Adrenal gland (tissue), 12 donors: ENCODE data around the gene TP53I11. TPM values are rescaled to one million over a fixed set of nuclear protein-coding genes. Genes with fewer than 3 reads are reported as not detected.

Experiments used
- DNase-seq, 7 donors: peaks; one replicate each; pipeline ENCODE4 v3.0.0-alpha.2; 2019 to 2020
- H3K27ac ChIP-seq, 5 donors: fragments of 200-600 bp; sonication (generic) in 4 of 5; 1 replicate in 3 of 5; 2 replicates in 2 of 5; pipeline versions ENCODE4 v1.5.1 to v1.8.0; 2016 to 2020; ENCODE audit warnings: mild to moderate bottlenecking in 1 of 5
- H3K27me3 ChIP-seq: fragments of 200-600 bp; 2 replicates; pipeline ENCODE4 v1.8.0; 2021
- H3K36me3 ChIP-seq, 2 donors: fragments of 200-600 bp; replicated peaks in 1 of 2; 1 replicate in 1 of 2; 2 replicates in 1 of 2; pipeline versions ENCODE4 v1.5.1 to v1.8.0; 2018 to 2022
- H3K4me1 ChIP-seq, 2 donors: fragments of 200-600 bp; replicated peaks in 1 of 2; 1 replicate in 1 of 2; 2 replicates in 1 of 2; pipeline versions ENCODE4 v1.5.1 to v1.8.0; 2018 to 2021
- H3K4me3 ChIP-seq, 4 donors: fragments of 200-600 bp; sonication (generic) in 3 of 4; one replicate each; pipeline ENCODE4 v1.5.1; 2016 to 2018
- H3K9me3 ChIP-seq, 3 donors: fragments of 200-600 bp; sonication (generic) in 1 of 3; replicated peaks in 1 of 3; 1 replicate in 2 of 3; 2 replicates in 1 of 3; pipeline versions ENCODE4 v1.5.1 to v1.8.0; 2016 to 2021
- POLR2A ChIP-seq, 2 donors: fragments of 450-650 bp; IDR thresholded peaks; one replicate each; pipeline ENCODE4 v1.6.1; 2017; ENCODE audit warnings: antibody characterized with exemption in 2 of 2, mild to moderate bottlenecking in 2 of 2, moderate library complexity in 1 of 2
- WGBS, 4 donors: extraction: QIAGEN DNeasy Blood & Tissue Kit in 2 of 4; methylation state at CpG; one replicate each; pipeline versions ENCODE4 v1.1.5 to v1.1.7; 2013 to 2017; 5-methylcytosine and 5-hydroxymethylcytosine counted together
- intact Hi-C, 2 donors: fragments of 100-400 bp; cut with DNase I; formaldehyde crosslinking; loops; one replicate each; pipeline versions ENCODE4 v1.14.1 to v1.15.0; 2022 to 2023
- polyA plus RNA-seq, 3 donors: library from polyadenylated mRNA; stranded (reverse); fragments of 200-250 nt in 2 of 3; fragments of 350-450 nt in 1 of 3; fragmentation: Illumina TruSeq in 1 of 3; extraction: RNeasy Lipid Tissue Mini Kit (QIAGEN cat#74804) in 1 of 3; gene quantifications; one replicate each; pipeline ENCODE4 v1.2.3, GENCODE V29; 2013 to 2014
- total RNA-seq, 9 donors: library from RNA; depleted of rRNA in 4 of 9; stranded (reverse); fragments of >200 nt in 4 of 9; fragments of 120-200 nt in 1 of 9; fragmentation: NEBNext Ultra II Directional in 1 of 9; extraction: Animal tissue kit (Norgen Biotek cat#: 25700) in 1 of 9; gene quantifications; one replicate each; pipeline versions ENCODE4 v1.1.0 to v1.2.4, GENCODE V29; 2013 to 2023
- TF ChIP-seq, protein P1 (sequence below), 6 experiments: fragments of 450-650 bp in 4 of 6; fragments of 200-600 bp in 2 of 6; sonication (generic) in 1 of 6; IDR thresholded peaks; 1 replicate in 5 of 6; 2 replicates in 1 of 6; pipeline versions ENCODE4 v1.5.1 to v1.8.0; 2016 to 2021; ENCODE audit warnings: antibody characterized with exemption in 6 of 6, mild to moderate bottlenecking in 2 of 6, moderate library complexity in 1 of 6
- donor health status: healthy with polysubstance abuse.
- donor health status: Bipolar disorder and iron deficiency.
- donor health status: DM: yes; HTN: yes; CAD: no.
- donor health status: DM: no; HTN: no; CAD: no.
- donor health status: DM: no; HTN: no; CAD: no.
- donor health status: DM: yes; HTN: yes; CAD: no.

The TP53I11 gene
- total and polyA plus RNA-seq, 12 donors = 3.5 to 55.7 (median 31.0) TPM

- no peak for DNase-seq
- WGBS, 4 donors = 65 to 81% (median 75%) methylated on average over 4 of the region's 4 CpGs
- no peaks in the 10 kb centered on the region for H3K27me3 ChIP-seq
- H3K36me3 ChIP-seq = no peaks in the 10 kb centered on the region
- H3K9me3 ChIP-seq = no peaks in the 10 kb centered on the region
- no peak for TF ChIP-seq POLR2A (IDR thresholded peaks at IDR 0.05)
- TF ChIP-seq, protein P1, sequence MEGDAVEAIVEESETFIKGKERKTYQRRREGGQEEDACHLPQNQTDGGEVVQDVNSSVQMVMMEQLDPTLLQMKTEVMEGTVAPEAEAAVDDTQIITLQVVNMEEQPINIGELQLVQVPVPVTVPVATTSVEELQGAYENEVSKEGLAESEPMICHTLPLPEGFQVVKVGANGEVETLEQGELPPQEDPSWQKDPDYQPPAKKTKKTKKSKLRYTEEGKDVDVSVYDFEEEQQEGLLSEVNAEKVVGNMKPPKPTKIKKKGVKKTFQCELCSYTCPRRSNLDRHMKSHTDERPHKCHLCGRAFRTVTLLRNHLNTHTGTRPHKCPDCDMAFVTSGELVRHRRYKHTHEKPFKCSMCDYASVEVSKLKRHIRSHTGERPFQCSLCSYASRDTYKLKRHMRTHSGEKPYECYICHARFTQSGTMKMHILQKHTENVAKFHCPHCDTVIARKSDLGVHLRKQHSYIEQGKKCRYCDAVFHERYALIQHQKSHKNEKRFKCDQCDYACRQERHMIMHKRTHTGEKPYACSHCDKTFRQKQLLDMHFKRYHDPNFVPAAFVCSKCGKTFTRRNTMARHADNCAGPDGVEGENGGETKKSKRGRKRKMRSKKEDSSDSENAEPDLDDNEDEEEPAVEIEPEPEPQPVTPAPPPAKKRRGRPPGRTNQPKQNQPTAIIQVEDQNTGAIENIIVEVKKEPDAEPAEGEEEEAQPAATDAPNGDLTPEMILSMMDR (IDR thresholded peaks at IDR 0.05) = no peak
- no peaks in the 10 kb centered on the region for H3K4me1 ChIP-seq
- H3K4me3 ChIP-seq = no peak overlapping the region
- no peak overlapping the region for H3K27ac ChIP-seq
- intact Hi-C loops = no loop called here
Measured at GRCh38 chr11:44928816-44929215, 21.9 kb downstream of the TP53I11 start.

- H3K36me3 ChIP-seq = no peaks in the 10 kb centered on the region
- TF ChIP-seq, protein P1 (IDR thresholded peaks at IDR 0.05) = no peak
- no peak for TF ChIP-seq POLR2A (IDR thresholded peaks at IDR 0.05)
- WGBS, 4 donors = 82 to 100% (median 88%) methylated on average over 2 to 4 of the region's 4 CpGs
- intact Hi-C loops = no loop called here
- H3K4me1 ChIP-seq = no peaks in the 10 kb centered on the region
- H3K9me3 ChIP-seq = no peaks in the 10 kb centered on the region
- no peak overlapping the region for H3K4me3 ChIP-seq
- no peak overlapping the region for H3K27ac ChIP-seq
- no peaks in the 10 kb centered on the region for H3K27me3 ChIP-seq
- no peak for DNase-seq
Measured at GRCh38 chr11:44928144-44928543, 22.5 kb downstream of the TP53I11 start.

- DNase-seq = peak in 6 of 7 donors; percentile 51 to 81 (median 62)
- Histone ChIP-seq H3K36me3 (no peaks in the 10 kb centered on the region), H3K27ac (no peak overlapping the region), H3K4me3 (no peak overlapping the region), H3K27me3 (no peaks in the 10 kb centered on the region), H3K9me3 (no peaks in the 10 kb centered on the region), H3K4me1 (no peaks in the 10 kb centered on the region)
- TF ChIP-seq, protein P1 (IDR thresholded peaks at IDR 0.05) = peak; percentile 63 to 84 (median 74)
- TF ChIP-seq POLR2A (IDR thresholded peaks at IDR 0.05) = no peak
- WGBS, 4 donors = 36 to 88% (median 48%) methylated on average over 6 to 16 of the region's 16 CpGs
- intact Hi-C loops = no loop called here
Measured at GRCh38 chr11:44927174-44927661, 23.5 kb downstream of the TP53I11 start.

DNA sequence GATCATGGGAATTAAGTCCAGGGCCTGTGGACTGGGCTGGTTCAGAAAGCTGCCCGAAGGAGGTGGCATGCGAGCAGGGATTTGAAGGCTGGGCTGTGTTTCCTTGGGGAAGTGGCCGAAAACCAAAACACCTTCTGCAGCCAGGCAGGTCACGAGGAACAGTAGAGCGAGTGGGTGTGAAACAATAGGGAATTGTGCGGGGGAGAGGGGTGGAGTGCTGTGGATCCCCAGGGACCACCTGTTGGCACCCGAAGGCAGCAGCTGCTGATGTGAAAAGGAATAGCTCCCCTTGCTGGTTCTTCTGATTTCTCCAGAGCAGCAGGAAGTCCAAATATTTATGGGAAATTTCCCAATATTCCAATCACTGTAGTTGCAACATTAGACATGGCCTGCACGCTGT, 24.6 kb downstream of the TP53I11 start:
- H3K9me3 ChIP-seq = no peaks in the 10 kb centered on the region
- no peak for TF ChIP-seq POLR2A (IDR thresholded peaks at IDR 0.05)
- TF ChIP-seq, protein P1 (IDR thresholded peaks at IDR 0.05) = no peak
- no peak for DNase-seq
- H3K4me1 ChIP-seq = no peaks in the 10 kb centered on the region
- no peaks in the 10 kb centered on the region for H3K36me3 ChIP-seq
- H3K4me3 ChIP-seq = no peak overlapping the region
- 77 to 93% (median 90%) methylated on average over 8 of the region's 8 CpGs for WGBS, 4 donors
- intact Hi-C loops = no loop called here
- H3K27me3 ChIP-seq = no peaks in the 10 kb centered on the region
- no peak overlapping the region for H3K27ac ChIP-seq
